HG03575 (cell line): ENCODE data around the gene CRABP2.

Source experiments
- ATAC-seq: cut with Tn5 transposase; IDR thresholded peaks from one replicate; pipeline ENCODE4 v1.9.1; 2021; ENCODE audit not compliant: unreplicated experiment, insufficient number of reproducible peaks, low FRiP score; ENCODE audit errors: extremely low read depth

CRABP2 gene

DNA sequence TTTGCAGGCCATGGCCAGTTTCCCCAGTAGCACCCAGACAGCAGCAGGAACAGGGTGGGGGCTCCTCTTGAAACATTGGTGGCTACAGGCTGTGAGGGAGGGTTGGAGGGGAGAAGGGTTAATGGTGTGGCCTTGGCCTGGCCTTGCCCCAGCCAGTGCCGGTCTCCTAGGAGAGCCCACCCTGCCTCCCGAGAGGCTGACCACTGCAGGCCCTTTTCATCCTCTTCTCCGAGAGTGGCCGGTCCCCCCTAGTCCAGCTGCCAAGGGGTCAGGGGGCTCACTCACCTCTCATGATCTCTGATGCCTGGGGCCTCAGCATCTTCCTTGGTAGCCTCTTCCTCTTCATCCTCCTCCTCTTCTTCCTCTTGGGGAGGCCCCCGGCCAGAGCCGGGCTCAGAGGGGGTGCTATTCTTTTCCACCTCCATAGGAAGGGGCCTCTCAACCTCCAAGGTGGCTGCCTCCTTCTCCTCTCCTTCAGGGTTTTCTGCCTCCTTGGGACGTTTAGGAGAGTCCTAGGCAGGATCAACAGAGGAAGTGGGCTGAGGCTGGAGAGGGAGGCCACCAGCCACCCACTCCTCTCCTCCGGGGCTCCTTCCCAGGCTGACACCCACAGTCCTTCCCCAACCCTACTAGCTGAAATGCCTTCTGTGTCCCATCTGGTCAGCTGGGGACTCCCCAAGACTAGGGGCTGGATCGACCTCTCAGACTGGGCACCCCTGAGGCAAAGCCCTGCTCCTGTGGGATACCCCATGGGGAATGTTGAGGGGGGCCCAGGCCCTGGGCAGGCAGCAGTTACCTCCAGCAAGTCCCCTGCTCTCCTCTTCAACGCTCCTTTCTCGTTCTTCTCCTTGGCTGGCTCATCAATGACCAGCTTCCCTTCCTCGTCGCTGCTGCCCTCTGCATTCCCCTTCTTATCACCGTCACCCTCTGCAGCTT lies 38.3 kb upstream of the CRABP2 start:
- no peak for ATAC-seq

GRCh38 chr1:156742801-156743200 lies 37.4 kb upstream of the CRABP2 start:
- ATAC-seq: no peak

GRCh38 chr1:156742017-156742416 lies 36.6 kb upstream of the CRABP2 start:
- ATAC-seq: no peak

- no peak for ATAC-seq
Measured at GRCh38 chr1:156741481-156741983, 36.1 kb upstream of the CRABP2 start.

DNA sequence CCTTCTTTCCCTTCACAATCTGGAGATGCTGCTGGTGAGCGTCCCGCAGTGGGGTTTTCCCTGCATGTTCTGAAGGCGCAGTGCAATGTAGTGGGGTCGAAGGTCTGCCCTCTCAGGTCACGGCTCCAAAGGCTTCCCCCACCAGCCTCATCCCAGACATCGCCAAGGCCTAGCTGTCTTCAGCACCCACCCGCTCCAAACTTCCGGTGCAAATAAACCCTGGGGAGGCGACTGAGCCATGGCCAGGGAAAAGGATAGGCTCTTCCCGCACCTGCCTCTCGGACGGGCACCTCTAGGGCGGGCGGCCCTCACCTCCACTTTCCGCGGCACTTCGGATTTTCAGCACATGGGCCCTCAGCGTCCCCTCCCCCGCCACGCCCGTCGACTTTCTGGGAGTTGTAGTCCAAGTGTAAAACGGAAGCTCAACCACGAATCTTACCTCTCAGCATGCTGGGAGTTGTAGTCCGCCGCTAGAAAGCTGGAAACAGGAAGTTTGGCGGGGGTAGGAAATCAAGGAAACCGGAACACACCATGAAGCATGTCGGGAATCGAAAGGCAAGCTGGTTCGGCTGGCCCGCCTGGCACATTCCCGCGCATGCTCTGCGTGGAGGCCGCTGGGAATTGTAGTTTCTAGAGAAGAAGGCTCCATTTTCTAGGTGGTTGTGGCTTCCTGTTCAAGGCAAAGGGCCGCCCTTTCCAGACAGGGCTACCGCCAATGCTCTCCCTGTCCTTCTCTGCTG lies 35.5 kb upstream of the CRABP2 start, which contains the start of gene MRPL24:
MRPL24 (minus strand) TSS at position 348 of the 740 bp plus-strand sequence. CDS start 2,384 bp downstream, outside the sequence.
- ATAC-seq: peak; percentile 71

- no peak for ATAC-seq
Measured at GRCh38 chr1:156740237-156740740, 34.9 kb upstream of the CRABP2 start.

DNA sequence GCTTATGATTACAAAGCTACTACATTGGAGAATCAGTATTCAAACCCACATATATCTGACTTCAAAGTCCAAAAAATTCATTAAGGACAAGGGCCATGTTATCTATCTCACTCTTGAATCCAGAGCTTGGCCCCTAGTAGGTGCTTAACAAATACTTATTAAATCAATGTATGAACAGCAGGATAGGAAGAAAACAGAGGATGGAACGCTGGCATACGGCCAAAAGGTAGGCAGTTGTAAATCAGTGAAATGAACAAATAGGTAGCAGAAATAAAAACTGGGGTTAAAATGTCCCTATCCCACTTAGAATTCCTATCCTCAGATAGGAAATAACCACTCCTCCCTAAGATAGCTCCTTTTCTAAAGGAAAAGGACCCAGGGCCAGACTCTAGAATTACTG lies 33.5 kb upstream of the CRABP2 start:
- ATAC-seq: no peak

DNA sequence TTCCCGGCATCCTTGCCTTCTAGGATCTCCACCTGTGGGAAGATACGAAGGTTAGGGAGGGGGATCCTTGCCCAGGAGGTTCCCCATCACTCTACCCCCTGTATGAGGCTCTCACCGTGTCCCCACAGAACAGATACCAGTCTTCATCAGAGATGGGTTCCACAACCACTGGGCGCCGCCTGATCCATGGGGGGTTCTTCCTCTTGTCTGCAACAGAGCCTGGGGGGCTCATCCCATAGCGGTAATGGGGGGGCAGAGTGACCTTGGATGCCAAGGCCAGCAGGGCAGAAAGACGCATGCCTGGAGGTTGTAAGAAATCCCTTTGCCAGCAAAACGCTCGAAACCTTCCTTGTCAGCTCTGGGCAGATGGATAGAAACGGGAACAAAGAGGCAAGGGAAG lies 33.0 kb upstream of the CRABP2 start:
- ATAC-seq: no peak

DNA sequence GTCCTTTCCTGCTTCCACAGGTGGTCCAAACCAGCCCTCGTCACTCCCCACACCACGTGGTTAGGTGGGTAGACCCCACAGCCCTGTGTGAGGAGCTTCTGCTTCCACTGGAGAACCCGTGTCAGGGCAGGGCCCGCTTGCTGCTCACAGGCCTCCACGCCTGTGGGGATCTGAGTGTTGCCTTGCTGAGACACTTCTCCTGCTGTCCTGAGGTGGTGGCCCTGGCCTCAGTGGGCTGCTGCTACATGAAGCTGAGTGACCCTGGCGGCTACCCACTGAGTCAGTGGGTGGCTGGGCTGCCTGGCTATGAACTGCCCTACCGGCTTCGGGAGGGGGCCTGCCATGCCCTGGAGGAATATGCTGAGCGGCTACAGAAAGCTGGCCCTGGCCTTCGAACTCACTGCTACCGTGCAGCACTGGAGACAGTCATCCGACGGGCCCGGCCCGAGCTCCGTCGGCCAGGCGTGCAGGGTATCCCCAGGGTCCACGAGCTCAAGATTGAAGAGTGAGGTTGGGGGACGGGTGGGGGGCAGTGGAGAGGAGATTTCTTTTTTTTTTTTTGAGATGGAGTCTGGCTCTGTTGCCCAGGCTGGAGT lies 28.7 kb upstream of the CRABP2 start:
- ATAC-seq: no peak

- ATAC-seq: no peak
Measured at GRCh38 chr1:156728599-156729462, 23.4 kb upstream of the CRABP2 start, which contains the start of gene ISG20L2. TSS of gene ISG20L2 (minus strand) at chr1:156728766. CDS start at chr1:156727652, 1,114 bp downstream.

- ATAC-seq: no peak
Measured at GRCh38 chr1:156727926-156728598, 22.7 kb upstream of the CRABP2 start, which contains the start of gene METTL25B. TSS of gene METTL25B (plus strand) at chr1:156728469. CDS start at chr1:156729105, 636 bp downstream.

DNA sequence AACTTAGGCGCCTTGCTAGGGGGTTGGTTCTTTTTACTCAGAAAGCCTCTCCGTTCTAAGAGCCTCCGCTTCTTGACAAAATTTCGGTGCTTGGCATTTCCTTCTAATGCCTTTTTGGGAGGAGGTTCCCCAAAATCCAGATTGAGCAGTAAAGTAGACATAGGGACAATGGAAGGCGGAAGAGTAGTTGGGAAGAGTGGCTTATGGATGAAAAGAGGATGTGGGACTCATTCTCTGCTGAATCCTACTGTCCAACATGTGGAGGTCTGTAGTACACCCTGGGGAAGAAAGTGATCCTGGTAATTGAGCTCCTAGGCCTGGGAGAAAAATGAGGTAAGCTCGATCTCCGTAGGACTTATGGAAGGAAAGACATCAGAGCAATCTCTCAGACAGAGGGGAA lies 22.1 kb upstream of the CRABP2 start:
- ATAC-seq: no peak

DNA sequence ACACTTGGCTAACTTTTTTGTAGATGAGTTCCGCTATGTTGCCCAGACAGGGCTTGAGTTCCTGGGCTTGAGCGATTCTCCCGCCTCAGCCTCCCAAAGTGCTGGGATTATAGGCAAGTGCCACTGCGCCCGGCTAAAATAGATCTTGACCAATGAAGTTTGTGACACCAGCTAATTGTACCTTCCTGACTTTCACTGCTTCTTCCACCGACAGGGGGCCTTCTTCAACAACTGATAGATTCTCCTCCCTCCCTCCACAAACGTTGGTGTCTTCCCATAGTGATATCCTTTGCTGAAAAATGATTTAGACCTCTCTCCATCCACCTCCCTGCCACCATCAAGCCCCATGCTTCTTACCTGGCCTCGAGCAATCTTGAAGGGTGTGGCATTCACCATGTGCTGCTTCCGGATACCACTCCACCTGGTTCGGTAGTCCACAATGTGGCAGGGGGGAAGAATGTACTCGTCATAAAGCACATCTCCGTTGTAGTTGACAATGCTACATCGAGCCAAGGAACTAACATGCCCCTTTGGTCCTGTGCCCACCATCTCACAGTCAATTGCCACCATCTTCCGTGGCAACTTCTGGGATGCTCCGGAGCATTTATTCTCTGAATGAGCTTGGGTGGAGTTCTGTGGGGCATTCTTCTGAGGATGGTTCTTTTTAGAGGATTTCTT lies 21.3 kb upstream of the CRABP2 start:
- ATAC-seq: no peak

DNA sequence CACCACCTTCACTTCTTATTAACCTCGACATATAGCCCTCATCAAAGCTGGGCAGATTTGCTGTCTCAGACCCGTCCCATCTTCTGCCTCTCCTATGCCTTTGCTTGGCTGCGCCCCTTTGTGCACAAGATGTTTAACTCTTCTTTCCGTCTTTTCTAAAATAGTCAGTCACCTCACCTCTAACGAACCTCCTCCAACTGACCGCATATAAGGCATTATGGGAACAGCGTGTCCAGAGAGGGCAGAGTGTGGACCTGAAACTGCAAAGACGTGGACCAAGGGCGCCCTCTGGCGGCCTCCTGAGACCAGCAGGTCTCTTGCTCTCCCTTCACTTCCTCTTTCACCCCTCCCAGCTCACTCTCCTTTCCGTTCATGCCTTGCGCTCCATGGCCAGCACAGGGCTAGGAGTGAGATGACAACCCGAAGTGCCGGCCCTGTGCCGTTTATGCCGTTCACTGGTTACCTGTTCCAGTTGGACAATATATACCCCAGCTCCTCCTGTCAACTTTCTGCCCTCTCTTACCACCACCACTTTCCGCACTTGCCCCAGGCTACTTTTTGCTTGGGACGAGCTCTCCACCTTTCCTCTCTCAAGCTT lies 20.4 kb upstream of the CRABP2 start:
- ATAC-seq: no peak

GRCh38 chr1:156721535-156721934 lies 16.2 kb upstream of the CRABP2 start:
- no peak for ATAC-seq

DNA sequence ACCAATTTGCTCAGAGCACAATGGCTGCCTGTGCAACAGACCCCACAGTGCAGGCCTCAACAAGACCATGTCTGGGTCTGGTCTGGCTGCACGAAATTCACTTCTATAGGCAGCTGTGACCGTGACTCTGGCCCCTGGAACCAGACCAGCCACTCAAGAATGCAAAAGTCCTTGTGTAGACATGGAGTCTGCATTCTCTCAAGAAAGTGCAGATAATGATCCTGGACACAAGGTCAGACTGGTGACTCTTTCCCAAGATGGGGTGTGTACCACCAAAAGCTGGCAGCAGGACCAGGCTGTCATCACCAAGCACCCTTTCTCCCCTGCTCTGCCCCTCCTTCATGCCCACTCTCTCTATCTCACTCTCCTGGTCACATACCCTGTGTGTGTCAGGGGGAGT lies 15.7 kb upstream of the CRABP2 start:
- no peak for ATAC-seq

- ATAC-seq: no peak
Measured at GRCh38 chr1:156717351-156717750, 12.0 kb upstream of the CRABP2 start.
